ENCODE measurements around the gene GAPDHS.

DNA sequence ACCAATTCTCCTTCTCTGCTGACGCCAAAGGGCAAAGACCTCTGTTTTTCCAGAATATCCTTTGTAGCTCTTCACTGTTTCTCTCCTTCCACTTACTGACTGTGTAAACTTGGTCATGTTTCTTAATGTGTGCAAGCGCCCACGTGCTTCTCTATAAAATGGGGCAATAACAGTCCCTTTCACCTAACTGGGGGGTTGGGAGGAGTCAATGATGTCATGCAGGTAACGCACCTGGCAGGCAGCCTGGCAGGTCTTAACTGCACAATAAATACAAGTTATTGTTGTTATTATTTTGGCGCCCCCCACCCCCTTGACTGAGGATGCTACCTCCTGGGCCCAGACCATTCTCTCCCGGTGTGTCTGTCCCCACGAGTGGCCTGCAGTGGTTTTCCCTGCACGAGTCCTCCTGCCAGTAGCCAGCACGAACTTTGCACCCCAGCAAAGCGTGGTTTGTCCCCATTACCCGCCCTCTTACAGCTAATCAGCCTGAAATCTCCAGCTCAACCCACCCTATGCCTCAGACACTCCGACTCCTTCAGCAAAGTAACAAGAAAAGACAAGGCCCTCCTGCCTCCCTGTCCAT lies 10.4 kb upstream of the GAPDHS start:
- TF ChIP-seq CTCF (IDR thresholded peaks at IDR 0.05) (no peak), POLR2A (IDR thresholded peaks at IDR 0.05) (no peak)
